GM18870 (cell line): ENCODE measurements around the gene SLC26A11.

ENCODE experiments used
- ATAC-seq: cut with Tn5 transposase; IDR thresholded peaks from one replicate; pipeline ENCODE4 v1.9.1; 2021; ENCODE audit warnings: moderate library complexity; ENCODE audit not compliant: unreplicated experiment

The SLC26A11 gene

DNA sequence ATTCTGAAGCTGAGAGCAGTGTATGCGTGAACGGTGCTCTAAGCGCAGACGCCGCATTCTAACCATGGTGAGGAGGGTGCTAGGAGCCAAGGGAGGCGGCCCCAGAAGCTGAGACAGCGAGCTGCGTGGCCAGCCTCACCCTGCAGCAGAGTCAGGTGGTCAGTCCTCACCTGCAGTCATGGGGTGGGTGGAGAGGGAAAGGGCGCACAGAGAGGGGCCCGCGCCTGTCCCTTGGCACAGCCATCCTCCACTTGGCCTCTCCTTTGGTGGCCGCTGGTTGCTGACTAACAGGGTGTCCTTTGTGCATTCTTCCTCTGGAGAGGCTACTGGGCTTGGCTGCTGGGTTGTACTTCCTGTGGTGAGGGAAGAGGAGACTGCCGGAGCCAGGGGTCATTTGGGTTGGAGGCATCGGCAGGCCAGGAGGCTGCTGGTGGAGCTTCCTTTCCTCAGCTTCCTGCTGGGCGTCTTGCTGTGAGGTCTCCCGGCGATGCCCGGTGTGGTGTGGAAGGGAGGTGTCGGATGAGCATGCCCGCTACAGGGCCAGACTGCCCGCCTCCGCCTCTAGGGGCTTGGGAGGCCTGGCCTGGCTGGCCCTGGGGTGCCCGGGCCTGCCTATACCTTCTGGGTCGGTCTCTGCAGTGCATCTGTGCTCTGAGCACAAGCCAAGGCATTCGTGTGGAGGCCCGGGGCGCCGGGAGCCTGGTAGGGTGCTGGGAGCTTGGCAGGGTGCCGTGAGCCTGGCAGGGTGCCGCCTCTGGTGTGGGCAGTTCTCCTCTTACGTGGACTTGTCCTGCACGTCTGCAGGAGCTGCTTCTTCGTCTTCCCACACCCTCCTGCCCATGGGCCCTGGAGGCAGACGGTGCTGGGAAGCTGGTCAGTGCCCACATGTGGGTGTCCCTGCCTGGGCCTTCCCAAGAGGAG lies 57.8 kb downstream of the SLC26A11 start:
- no peak for ATAC-seq

DNA sequence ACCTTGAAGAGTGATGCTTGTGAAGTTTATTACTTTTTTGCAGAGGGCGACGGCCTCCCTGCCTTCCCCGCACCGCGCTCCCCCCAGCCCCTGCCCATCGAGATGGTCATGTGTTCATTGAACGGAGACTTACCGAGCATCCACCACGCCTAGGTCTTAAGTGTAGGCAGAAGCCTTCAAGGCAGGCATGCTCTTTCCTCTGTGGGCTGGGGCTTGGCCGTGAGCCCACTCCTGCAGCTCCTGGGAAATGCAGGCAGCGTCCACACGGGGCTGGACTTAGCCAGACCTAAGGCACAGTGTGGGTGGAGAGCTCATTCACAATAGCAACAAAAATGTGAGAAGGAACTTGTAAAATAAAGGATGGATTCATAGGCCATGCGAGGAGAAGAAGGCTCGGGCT lies 59.7 kb downstream of the SLC26A11 start:
- ATAC-seq = no peak

DNA sequence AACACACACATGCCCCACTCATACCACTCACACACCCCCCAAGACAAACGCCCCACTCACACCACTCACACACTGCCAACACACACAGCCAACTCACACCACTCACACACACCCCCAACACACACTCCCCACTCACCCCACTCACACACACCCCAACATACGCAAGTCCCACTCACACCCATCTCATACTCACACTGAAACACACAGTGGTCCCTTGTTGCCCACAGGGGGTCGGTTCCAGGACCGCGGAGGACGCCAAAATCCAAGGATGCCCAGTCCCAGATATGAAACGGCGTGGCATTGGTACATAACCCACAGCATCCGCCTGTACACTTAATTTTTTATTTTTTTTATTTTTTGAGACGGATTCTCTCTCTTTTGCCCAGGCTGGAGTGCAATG lies 61.3 kb downstream of the SLC26A11 start:
- ATAC-seq = no peak

DNA sequence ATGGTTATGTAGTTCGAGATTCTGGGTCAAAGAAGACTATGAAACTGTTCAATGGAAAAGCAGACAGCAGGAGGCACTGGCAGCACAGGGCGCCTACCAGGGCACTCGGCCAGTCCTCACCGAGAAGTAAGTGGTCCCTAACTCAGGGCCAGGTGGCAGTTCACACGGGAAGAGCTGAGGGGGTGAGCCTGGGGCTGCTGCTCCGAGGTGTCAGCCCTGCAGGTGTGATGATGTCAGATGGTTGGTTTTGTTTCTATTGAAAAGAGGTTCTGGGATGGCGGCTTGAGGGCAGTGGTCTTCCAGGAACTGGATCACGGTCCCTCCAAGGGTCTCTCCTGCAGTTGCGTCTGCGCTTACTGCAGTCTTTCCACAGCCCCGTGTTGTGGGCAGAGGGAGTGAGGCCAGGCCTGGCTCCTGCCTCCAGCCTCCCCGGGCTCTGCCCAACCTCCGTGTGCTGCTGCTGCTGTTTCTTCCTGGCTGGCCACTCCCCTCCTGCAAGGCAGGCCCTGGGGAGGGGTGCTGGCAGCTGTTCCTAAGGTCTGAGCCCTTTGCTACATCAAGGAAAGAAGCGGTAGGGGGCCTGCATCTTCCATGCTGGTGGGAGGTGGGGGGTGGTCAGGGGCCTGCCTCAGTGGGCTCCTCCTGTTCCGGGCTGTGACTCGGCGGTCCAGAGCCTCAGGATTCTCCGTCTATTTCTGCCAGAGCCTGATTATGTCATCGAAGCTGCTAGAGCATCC lies 63.1 kb downstream of the SLC26A11 start:
- no peak for ATAC-seq

DNA sequence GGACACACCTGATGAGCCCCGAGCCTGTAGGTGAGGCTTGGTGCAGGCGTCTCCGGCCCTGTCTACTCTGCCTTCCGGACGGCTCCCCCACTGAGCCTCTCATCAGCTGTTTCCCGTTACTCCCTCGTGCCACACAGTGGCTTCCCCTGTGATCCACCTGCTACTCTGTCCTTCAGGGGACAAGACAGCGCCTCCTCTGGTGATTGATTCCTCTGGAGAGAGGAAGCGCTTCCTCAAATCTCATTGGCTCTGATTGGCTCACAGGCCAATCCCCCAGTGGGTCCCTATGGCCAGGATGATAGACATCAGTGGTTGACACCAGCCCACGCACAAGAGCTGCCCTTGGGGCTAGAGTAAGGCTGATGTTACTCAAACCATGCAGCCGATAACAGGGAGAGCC lies 64.4 kb downstream of the SLC26A11 start:
- no peak for ATAC-seq

DNA sequence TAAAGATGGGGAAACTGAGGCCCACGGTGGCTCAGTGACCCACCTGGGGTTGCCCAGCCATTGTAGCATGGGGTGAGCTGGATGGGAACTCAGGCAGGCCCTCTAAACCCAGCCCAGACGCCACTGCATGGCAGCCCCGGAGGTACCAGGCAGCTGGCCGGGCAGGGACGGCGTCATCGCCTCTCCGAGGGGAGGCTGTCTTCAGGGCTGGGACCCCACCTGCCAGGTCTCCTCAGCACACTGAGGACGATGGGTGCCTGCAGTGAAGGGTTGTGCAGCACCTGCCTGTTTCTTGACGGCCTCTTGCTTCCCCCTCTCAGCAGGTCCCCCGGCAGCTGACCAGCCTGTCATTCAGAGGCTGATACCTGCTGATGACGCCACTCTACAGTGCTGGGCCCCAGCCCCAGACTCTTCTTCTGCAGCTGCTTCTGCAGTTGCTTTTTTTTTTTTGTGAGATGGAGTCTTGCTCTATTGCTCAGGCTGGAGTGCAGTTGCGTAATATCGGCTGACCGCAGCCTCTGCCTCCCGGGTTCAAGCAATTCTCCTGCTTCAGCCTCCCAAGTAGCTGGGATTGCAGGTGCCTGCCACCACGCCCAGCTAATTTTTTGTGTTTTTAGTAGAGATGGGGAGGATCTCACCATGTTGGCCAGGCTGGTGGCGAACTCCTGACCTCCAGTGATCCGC lies 65.2 kb downstream of the SLC26A11 start:
- ATAC-seq = no peak

DNA sequence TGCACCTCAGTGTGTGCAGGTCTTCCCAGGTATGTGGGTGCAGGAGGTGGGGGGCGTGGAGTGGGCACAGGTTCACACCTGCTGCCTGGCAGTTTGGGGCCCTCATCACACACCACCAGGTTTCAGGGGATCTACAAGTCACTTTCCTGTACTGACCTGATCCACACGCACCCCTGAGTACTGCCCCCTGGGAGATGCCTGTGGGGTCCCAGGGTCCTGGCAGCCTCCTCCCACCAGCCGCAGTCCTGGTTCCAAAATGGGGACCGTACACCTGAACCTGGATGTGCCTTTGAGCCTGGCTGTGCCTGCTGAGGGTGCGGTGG lies 66.4 kb downstream of the SLC26A11 start:
- no peak for ATAC-seq

DNA sequence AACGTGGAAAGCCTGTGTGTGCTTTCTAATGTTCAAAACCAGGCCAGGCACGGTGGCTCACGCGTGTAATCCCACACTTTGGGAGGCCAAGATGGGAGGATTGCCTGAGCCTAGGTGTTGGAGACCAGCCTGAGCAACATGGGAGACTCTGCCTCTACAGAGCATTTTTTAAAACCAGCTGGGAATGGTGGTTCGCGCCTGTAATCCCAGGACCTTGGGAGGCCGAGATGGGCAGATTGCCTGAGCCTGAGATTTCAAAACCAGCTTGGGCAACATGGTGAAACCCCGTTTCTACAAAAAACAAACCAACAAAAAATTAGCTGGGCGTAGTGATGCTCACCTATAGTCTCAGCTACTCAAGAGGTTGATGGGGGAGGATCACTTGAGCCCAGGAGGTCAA lies 66.8 kb downstream of the SLC26A11 start:
- no peak for ATAC-seq

DNA sequence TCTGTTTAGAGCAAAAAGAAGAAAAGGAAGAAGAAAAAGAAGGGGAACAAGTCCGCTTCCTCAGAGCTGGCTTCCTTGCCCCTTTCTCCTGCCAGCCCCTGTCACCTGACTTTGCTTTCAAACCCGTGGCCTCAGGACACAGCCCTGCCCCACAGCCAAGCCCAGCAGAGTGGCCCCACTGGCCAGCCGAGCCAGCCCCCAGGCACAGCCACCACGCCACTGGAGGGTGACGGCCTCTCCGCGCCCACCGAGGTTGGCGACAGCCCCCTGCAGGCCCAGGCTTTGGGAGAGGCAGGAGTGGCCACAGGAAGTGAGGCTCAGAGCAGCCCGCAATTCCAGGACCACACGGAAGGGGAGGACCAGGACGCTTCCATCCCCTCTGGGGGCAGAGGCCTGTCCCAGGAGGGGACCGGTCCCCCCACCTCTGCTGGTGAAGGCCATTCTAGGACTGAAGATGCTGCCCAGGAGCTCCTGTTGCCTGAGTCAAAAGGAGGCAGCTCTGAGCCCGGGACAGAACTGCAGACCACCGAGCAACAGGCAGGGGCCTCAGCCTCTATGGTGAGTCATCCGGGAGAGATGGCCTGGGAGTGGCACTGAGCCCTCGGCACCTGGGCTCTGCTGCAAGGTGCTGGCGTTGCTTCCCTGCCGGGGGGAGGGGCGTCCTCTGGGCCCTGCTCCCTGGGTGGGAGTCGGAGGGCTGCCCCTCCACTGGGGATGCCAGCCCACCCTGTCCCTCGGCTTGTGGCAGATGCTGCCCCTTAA lies 67.8 kb downstream of the SLC26A11 start:
- ATAC-seq = no peak

DNA sequence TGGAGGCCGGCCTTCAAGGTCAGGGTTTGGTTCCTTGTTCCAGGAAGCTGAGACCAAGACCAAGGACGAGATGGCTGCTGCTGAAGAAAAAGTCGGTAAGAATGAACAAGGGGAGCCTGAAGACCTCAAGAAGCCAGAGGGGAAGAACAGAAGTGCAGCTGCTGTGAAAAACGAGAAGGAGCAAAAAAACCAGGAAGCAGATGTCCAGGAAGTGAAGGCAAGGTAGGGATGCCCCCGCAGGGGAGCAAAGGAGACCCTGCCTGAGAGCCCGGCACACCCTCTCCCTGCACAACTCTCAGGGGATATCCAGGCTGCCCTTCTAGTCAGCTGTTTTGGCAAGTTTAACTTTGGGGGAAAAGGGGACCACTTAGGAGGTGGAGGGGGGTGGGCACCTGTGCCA lies 69.4 kb downstream of the SLC26A11 start:
- no peak for ATAC-seq

DNA sequence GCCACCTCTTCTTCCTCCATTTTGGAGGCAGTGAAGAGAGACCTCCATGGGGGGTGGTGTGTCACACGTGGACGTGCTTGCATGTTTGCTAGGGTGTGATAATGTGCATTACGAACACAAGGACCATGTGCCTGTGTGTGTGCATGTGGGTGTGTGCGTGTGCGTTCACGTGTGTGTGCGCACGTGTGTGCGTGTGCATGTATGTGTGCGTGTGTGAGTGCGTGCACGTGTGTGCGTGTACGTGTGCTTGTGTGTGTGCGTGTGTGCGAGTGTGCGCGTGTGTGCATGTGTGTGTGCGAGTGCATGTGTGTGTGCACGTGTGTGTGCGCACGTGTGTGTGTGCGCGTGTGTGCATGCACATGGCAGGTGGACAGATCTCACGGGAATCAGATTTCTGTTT lies 69.9 kb downstream of the SLC26A11 start:
- ATAC-seq = no peak

DNA sequence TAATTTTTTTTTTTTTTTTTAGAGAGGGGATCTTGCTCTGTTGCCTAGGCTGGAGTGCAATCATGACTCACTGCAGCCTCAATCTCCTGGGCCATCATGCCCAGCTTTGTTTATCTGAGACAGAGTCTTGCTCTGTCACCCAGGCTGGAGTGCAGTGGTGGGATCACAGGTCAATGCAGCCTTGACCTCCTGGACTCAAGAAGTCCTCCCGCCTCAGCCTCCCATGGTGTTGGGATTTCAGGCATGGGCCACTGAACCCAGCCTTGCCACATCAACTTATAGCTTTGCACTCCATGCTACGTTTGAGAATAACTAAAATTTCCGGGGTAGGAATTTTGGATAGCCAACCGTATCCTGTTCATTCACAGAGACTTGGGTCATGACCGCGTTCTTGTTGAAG lies 71.0 kb downstream of the SLC26A11 start:
- no peak for ATAC-seq

DNA sequence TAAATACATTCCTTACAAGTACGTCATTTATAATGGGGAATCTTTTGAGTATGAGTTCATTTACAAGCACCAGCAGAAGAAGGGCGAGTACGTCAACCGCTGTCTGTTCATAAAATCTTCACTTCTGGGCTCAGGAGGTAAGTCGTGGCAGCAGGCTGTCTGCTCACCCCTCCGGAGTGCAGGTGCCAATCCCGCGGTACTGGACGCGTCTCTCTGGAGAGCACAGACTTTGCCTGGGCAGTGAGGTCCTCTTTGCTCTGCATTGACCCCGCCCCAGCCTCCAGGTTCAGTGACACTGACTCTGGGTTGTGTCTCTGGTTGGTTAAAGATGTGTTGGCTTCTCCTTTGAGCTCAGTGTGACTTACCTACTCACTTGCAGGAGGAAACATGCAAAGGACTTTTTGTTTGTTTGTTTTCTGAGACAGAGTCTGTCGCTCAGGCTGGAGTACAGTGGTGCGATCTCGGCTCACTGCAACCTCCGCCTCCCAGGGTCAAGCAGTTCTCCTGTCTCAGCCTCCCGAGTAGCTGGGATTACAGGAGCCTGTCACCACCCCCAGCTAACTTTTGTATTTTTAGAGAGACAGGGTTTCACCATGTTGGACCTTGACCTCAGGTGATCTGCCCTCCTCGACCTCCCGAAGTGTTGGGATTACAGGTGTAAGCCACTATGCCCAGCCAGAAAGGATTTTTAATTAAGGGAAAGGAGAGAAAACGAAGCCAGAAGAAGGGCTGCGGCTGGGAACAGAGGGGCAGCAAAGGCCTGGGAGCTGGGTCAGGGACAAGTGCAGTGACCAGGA lies 71.7 kb downstream of the SLC26A11 start:
- no peak for ATAC-seq

DNA sequence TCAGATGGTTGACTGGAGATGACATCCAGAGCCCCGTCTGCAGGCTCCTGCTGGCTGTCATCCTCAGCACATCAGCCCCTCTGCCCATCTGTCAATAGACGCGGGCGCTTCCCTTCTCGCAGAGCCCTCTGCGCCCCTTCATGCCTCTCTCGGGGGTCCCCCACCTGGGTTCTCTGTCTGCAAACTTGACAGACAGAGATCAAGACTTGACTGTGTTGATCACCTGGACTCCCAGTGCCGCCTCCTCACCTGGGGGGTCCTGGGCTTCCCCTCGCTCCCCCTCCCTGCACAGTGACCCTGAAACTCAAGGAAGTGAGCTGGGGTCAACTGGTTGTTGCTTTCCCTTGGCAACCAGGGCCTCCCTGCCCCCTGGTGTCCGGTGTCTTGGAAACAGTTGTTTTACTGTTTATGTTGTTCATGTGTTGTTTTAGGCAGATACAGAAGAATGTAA lies 72.3 kb downstream of the SLC26A11 start:
- ATAC-seq = no peak

DNA sequence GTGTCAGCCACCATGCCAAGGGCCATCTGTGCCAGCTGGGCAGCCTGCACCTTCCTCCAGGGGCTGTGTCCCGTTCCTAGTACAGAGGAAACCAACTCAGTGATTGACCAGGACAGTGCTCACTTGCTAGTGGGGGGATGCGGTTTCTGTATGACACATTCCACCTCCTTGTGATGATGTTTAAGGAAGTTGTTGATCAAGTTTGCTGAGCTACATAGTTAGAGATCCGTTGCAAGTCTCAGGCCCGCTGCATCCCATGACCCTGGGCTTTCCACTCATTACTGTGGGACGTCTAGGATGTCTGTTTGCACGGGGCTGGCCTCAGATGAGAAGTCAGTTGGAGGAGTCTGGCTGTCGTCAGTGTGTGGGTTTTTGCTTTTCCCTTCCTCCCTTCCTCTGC lies 74.0 kb downstream of the SLC26A11 start:
- ATAC-seq = no peak

DNA sequence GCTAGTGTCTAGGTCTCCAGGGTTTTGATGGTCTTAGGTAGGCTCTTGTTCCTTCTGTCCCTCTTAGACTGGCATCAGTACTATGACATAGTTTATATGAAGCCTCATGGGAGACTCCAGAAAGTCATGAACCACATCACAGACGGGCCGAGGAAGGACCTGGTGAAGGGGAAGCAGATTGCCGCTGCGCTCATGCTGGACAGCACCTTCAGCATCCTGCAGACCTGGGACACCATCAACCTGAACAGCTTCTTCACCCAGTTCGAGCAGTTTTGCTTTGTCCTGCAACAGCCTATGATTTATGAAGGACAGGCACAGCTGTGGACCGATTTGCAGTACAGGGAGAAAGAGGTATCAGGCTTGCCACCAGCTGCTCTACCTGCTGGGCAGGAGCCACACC lies 74.4 kb downstream of the SLC26A11 start:
- no peak for ATAC-seq

DNA sequence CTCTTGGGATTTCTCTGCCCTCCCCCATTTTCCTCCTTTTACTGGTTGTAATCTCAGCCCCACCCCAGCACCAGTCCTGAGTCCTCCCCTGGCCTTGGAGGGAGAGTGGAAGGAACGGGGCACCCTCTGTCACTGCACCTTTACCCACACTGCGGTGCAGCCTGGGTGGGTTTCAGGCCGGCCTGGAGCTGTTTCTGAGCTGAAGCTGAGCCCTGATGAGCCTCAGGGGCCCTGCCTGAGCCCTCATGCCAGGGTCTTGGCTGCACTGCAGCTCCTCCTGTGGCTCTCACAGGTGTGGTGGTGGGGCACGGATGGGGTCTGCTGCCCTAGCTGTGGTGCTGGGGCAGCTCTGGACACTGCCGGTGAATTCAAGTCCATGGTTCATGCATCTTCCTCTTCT lies 74.9 kb downstream of the SLC26A11 start:
- no peak for ATAC-seq

DNA sequence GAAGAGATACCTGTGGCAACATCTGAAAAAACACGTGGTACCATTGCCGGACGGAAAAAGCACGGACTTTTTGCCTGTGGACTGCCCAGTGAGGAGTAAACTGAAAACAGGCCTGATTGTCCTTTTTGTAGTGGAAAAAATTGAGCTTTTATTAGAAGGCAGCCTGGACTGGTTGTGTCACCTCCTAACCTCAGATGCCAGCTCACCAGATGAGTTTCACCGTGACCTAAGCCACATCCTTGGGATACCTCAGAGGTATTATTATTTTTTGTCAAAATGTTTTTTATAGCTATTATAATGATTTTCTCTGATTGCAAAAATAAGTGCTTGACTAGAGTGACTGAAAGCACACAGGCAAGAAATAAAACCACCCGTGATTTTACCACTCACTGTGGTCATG lies 75.3 kb downstream of the SLC26A11 start:
- ATAC-seq = no peak

DNA sequence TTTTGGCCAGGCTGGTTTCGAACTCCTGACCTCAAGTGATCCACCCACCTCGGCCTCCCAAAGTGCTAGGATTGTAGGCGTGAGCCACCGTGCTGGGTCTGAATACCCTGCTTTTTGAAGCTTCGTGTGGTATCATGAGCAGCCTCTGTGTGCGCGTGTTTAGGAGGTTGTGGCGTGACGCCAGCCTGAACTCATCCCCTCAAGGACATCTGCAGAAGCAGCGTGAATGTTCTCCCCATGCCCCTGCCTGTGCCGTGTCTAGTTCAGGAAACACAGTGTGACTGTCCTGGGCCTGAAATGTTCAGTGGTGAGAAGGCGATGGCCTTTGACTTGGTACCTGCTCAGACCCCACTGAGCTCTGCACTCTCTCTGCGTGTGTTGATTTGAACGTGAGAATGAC lies 76.0 kb downstream of the SLC26A11 start:
- ATAC-seq = no peak

DNA sequence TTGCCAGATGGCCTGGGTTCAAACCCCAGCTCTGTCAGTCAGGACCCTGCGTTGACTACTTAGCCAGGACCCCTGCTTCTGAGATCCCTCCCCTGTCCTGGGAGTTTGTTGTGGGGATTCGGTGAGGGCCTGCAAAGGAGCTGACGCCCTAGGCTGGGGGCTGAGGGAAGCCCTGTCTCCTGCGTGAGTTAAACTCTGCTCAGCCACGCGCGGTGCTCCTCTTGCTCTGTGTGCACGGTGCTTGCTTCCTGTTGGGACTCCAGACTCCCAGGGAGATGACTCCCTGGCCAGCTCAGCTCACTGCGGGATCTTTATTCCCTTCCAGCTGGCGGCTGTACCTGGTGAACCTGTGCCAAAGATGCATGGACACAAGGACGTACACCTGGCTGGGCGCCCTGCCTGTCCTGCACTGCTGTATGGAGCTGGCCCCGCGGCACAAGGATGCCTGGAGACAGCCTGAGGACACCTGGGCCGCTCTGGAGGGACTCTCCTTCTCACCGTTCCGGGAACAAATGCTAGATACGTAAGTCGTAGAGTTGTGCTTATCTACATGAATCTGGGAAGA lies 77.9 kb downstream of the SLC26A11 start:
- ATAC-seq = no peak
